Epithelial cell of esophagus (primary cell): ENCODE results near the gene RASD1.
A peak's percentile ranks its signal among the peaks of the same experiment; 100 is the strongest.

ENCODE experiments used
- DNase-seq: peaks from one replicate; pipeline ENCODE4 v3.0.0; 2010; ENCODE audit warnings: low read depth
- H3K4me3 ChIP-seq: 2 replicates; pipeline ENCODE4 v1.5.1; 2011; ENCODE audit warnings: mild to moderate bottlenecking, low read length, control low read depth
- CTCF ChIP-seq: IDR thresholded peaks from 2 replicates; pipeline ENCODE4 v1.5.1; 2011; ENCODE audit warnings: low read depth, mild to moderate bottlenecking, low read length, control low read depth, inconsistent platforms; ENCODE audit not compliant: insufficient read depth; ENCODE audit errors: missing control alignments

RASD1 gene

GRCh38 chr17:17474341-17474740, 21.9 kb downstream of the RASD1 start:
- DNase-seq = no peak
- H3K4me3 ChIP-seq = no peak overlapping the region
- no peak for TF ChIP-seq CTCF

GRCh38 chr17:17472333-17472920, 23.8 kb downstream of the RASD1 start:
- no peak for TF ChIP-seq CTCF
- no peak overlapping the region for H3K4me3 ChIP-seq
- DNase-seq = peak; percentile 34

- no peak for TF ChIP-seq CTCF
- H3K4me3 ChIP-seq = no peak overlapping the region
- DNase-seq = no peak
Measured at GRCh38 chr17:17469996-17470395, 26.2 kb downstream of the RASD1 start.

GRCh38 chr17:17469358-17469757, 26.8 kb downstream of the RASD1 start:
- DNase-seq = no peak
- no peak overlapping the region for H3K4me3 ChIP-seq
- no peak for TF ChIP-seq CTCF

- DNase-seq = no peak
- TF ChIP-seq CTCF = no peak
Measured at GRCh38 chr17:17468217-17469010, 27.8 kb downstream of the RASD1 start.

GRCh38 chr17:17467720-17468119, 28.5 kb downstream of the RASD1 start:
- H3K4me3 ChIP-seq = no peak overlapping the region
- DNase-seq = no peak
- no peak for TF ChIP-seq CTCF

More at GRCh38 chr17:17468217-17469010, 27.8 kb downstream of the RASD1 start:
- H3K4me3 ChIP-seq = no peak overlapping the region
